CD4-positive, alpha-beta memory T cell (primary cell): ENCODE results near the gene MYBBP1A. TPM values are rescaled to one million over a fixed set of nuclear protein-coding genes. Genes with fewer than 3 reads are reported as not detected.

Experiments used
- CTCF ChIA-PET: fragments of 350-600 bp; sonication (Branson Sonifier 250); formaldehyde crosslinking; loops from one replicate; lab custom pipeline; 2021; ENCODE audit warnings: inconsistent platforms; ENCODE audit not compliant: partially characterized antibody; lab: Charles Lee
- POLR2A ChIA-PET: fragments of 350-600 bp; sonication (Branson Sonifier 250); formaldehyde crosslinking; loops from one replicate; lab custom pipeline; 2021; ENCODE audit not compliant: partially characterized antibody; lab: Charles Lee
- DNase-seq, 5 donors: peaks; one replicate each; pipeline versions ENCODE4 v3.0.0 to v3.0.0-alpha.2; 2020 to 2022; ENCODE audit warnings: mixed read lengths in 1 of 5
- H3K27ac ChIP-seq: one replicate; pipeline ENCODE4 v1.7.0; 2013; ENCODE audit warnings: low read depth, low read length
- H3K27me3 ChIP-seq: 2 replicates; pipeline ENCODE4 v1.7.0; 2013; ENCODE audit warnings: mild to moderate bottlenecking, low read length, moderate library complexity; ENCODE audit not compliant: insufficient read depth
- H3K36me3 ChIP-seq: 2 replicates; pipeline ENCODE4 v1.7.0; 2013; ENCODE audit warnings: mild to moderate bottlenecking, low read length, moderate library complexity; ENCODE audit not compliant: insufficient read depth
- H3K4me1 ChIP-seq: 2 replicates; pipeline ENCODE4 v1.7.0; 2013; ENCODE audit warnings: mild to moderate bottlenecking, low read length, moderate library complexity; ENCODE audit not compliant: insufficient read depth
- H3K4me3 ChIP-seq, 2 donors: one replicate each; pipeline ENCODE4 v1.7.0; 2013; ENCODE audit warnings: low read length in 2 of 2, mild to moderate bottlenecking in 1 of 2
- H3K9me3 ChIP-seq, 2 donors: one replicate each; pipeline ENCODE4 v1.7.0; 2013; ENCODE audit warnings: low read length in 2 of 2, control low read depth in 1 of 2; ENCODE audit not compliant: control insufficient read depth in 1 of 2
- H3K27ac Mint-ChIP-seq, 7 donors: one replicate each; pipeline ENCODE4 v1.8.0; 2020 to 2021; ENCODE audit warnings: mixed read lengths in 7 of 7, mild to moderate bottlenecking in 6 of 7, inconsistent platforms in 3 of 7, moderate library complexity in 3 of 7
- H3K27me3 Mint-ChIP-seq, 2 donors: one replicate each; pipeline ENCODE4 v1.8.0; 2020 to 2021; ENCODE audit warnings: mixed read lengths in 2 of 2
- H3K36me3 Mint-ChIP-seq, 2 donors: one replicate each; pipeline ENCODE4 v1.8.0; 2020 to 2021; ENCODE audit warnings: mixed read lengths in 2 of 2, inconsistent platforms in 1 of 2, mild to moderate bottlenecking in 1 of 2
- H3K4me1 Mint-ChIP-seq, 4 donors: one replicate each; pipeline ENCODE4 v1.8.0; 2020 to 2021; ENCODE audit warnings: mixed read lengths in 4 of 4, mild to moderate bottlenecking in 1 of 4
- H3K4me3 Mint-ChIP-seq, 8 donors: one replicate each; pipeline ENCODE4 v1.8.0; 2020 to 2021; ENCODE audit warnings: mixed read lengths in 8 of 8, mild to moderate bottlenecking in 7 of 8, moderate library complexity in 6 of 8, inconsistent platforms in 3 of 8
- H3K9me3 Mint-ChIP-seq, 8 donors: one replicate each; pipeline ENCODE4 v1.8.0; 2020 to 2021; ENCODE audit warnings: mixed read lengths in 8 of 8, mild to moderate bottlenecking in 5 of 8, inconsistent platforms in 3 of 8, moderate library complexity in 1 of 8
- intact Hi-C: fragments of 100-400 bp; cut with micrococcal nuclease; formaldehyde crosslinking; loops from one replicate; pipeline ENCODE4 v1.15.1; 2023
- polyA plus RNA-seq, 2 donors: library from polyadenylated mRNA; unstranded; fragments of 300-500 nt; fragmentation: Illumina TruSeq; gene quantifications; one replicate each; pipeline ENCODE4 v1.2.3, GENCODE V29; 2021
- total RNA-seq, 2 experiments: library from RNA; stranded (reverse); gene quantifications; one replicate each; pipeline ENCODE4 v1.2.3, GENCODE V29; 2021

MYBBP1A gene
- total and polyA plus RNA-seq, 4 experiments from 2014 or later: 12.5 to 74.7 (median 54.3) TPM

- POLR2A ChIA-PET: no interaction called here
- intact Hi-C loops: no loop called here
- CTCF ChIA-PET: interaction anchor here (1.1 kb wide), 1 partner anchor 121 kb away, joined by 3 read pairs; no protein-coding TSS in a partner anchor
- Mint-ChIP-seq H3K9me3 (no peaks in the 10 kb centered on the region), H3K27me3 (no peaks in the 10 kb centered on the region), H3K4me1 (peaks cover 0 to 1% (median 0%) of the 10 kb centered on the region in 4 donors), H3K27ac (peak overlapping the region in 1 of 7 donors; percentile 60), H3K4me3 (no peak overlapping the region), H3K36me3 (peaks cover 13 to 37% of the 10 kb centered on the region in 2 donors)
- no peaks in the 10 kb centered on the region for H3K4me1 ChIP-seq
- H3K9me3 ChIP-seq: no peaks in the 10 kb centered on the region
- DNase-seq: no peak
- H3K4me3 ChIP-seq: no peak overlapping the region
- no peak overlapping the region for H3K27ac ChIP-seq
- no peaks in the 10 kb centered on the region for H3K27me3 ChIP-seq
- peaks cover 45% of the 10 kb centered on the region for H3K36me3 ChIP-seq
Measured at GRCh38 chr17:4542003-4542725, 13.0 kb downstream of the MYBBP1A start.

- ChIA-PET CTCF (interaction anchor here (1.1 kb wide), 1 partner anchor 121 kb away, joined by 3 read pairs; no protein-coding TSS in a partner anchor), POLR2A (no interaction called here)
- Histone ChIP-seq H3K4me3 (no peak overlapping the region), H3K36me3 (peaks cover 38% of the 10 kb centered on the region), H3K9me3 (no peaks in the 10 kb centered on the region), H3K27me3 (no peaks in the 10 kb centered on the region), H3K4me1 (no peaks in the 10 kb centered on the region), H3K27ac (no peak overlapping the region)
- intact Hi-C loops: no loop called here
- H3K27ac Mint-ChIP-seq: no peak overlapping the region
- H3K27me3 Mint-ChIP-seq: no peaks in the 10 kb centered on the region
- no peak overlapping the region for H3K4me3 Mint-ChIP-seq
- H3K4me1 Mint-ChIP-seq: peaks cover 0 to 4% (median 0%) of the 10 kb centered on the region in 4 donors
- no peaks in the 10 kb centered on the region for H3K9me3 Mint-ChIP-seq
- peaks cover 11 to 30% of the 10 kb centered on the region in 2 donors for H3K36me3 Mint-ChIP-seq
- DNase-seq: no peak
Measured at GRCh38 chr17:4541328-4542002, 13.7 kb downstream of the MYBBP1A start.

GRCh38 chr17:4540687-4541327 lies 14.4 kb downstream of the MYBBP1A start:
- peaks cover 34% of the 10 kb centered on the region for H3K36me3 ChIP-seq
- H3K27ac Mint-ChIP-seq: peak overlapping the region in 1 of 7 donors; percentile 15
- CTCF ChIA-PET: interaction anchor here (1.2 kb wide), 1 partner anchor 26 kb away, joined by 3 read pairs; no protein-coding TSS in a partner anchor

GRCh38 chr17:4540224-4540651 lies 14.9 kb downstream of the MYBBP1A start:
- H3K4me3 ChIP-seq: no peak overlapping the region
- no peak for DNase-seq
- Mint-ChIP-seq H3K27ac (no peak overlapping the region), H3K36me3 (peaks cover 11 to 28% of the 10 kb centered on the region in 2 donors), H3K9me3 (no peaks in the 10 kb centered on the region), H3K27me3 (no peaks in the 10 kb centered on the region), H3K4me1 (peaks cover 0 to 4% (median 0%) of the 10 kb centered on the region in 4 donors), H3K4me3 (no peak overlapping the region)
- no peak overlapping the region for H3K27ac ChIP-seq
- no peaks in the 10 kb centered on the region for H3K27me3 ChIP-seq
- peaks cover 34% of the 10 kb centered on the region for H3K36me3 ChIP-seq
- H3K4me1 ChIP-seq: no peaks in the 10 kb centered on the region
- intact Hi-C loops: no loop called here
- ChIA-PET CTCF (interaction anchor here (1.2 kb wide), 1 partner anchor 26 kb away, joined by 3 read pairs; no protein-coding TSS in a partner anchor), POLR2A (no interaction called here)
- no peaks in the 10 kb centered on the region for H3K9me3 ChIP-seq

More at GRCh38 chr17:4540687-4541327, 14.4 kb downstream of the MYBBP1A start:
- no peaks in the 10 kb centered on the region for H3K27me3 ChIP-seq
- POLR2A ChIA-PET: no interaction called here
- H3K27ac ChIP-seq: no peak overlapping the region
- H3K9me3 ChIP-seq: no peaks in the 10 kb centered on the region
- Mint-ChIP-seq H3K4me3 (no peak overlapping the region), H3K27me3 (no peaks in the 10 kb centered on the region), H3K36me3 (peaks cover 11 to 28% of the 10 kb centered on the region in 2 donors), H3K9me3 (no peaks in the 10 kb centered on the region), H3K4me1 (peaks cover 0 to 4% (median 0%) of the 10 kb centered on the region in 4 donors)
- no peak overlapping the region for H3K4me3 ChIP-seq
- intact Hi-C loops: no loop called here
- DNase-seq: no peak
- no peaks in the 10 kb centered on the region for H3K4me1 ChIP-seq

- ChIA-PET POLR2A (no interaction called here), CTCF (interaction anchor here (1.2 kb wide), 1 partner anchor 27 kb away, joined by 3 read pairs; no protein-coding TSS in a partner anchor)
- peaks cover 11 to 28% of the 10 kb centered on the region in 2 donors for H3K36me3 Mint-ChIP-seq
- Histone ChIP-seq H3K4me1 (no peaks in the 10 kb centered on the region), H3K27ac (no peak overlapping the region), H3K9me3 (no peaks in the 10 kb centered on the region), H3K27me3 (no peaks in the 10 kb centered on the region), H3K36me3 (peaks cover 34% of the 10 kb centered on the region), H3K4me3 (no peak overlapping the region)
- intact Hi-C loops: no loop called here
- H3K4me1 Mint-ChIP-seq: peaks cover 0 to 4% (median 0%) of the 10 kb centered on the region in 4 donors
- no peak for DNase-seq
- H3K27me3 Mint-ChIP-seq: no peaks in the 10 kb centered on the region
- H3K4me3 Mint-ChIP-seq: no peak overlapping the region
- H3K27ac Mint-ChIP-seq: peak overlapping the region in 1 of 7 donors; percentile 65
- no peaks in the 10 kb centered on the region for H3K9me3 Mint-ChIP-seq
Measured at GRCh38 chr17:4539576-4540223, 15.5 kb downstream of the MYBBP1A start.

- H3K4me1 Mint-ChIP-seq: peaks cover 0 to 4% (median under 1%) of the 10 kb centered on the region in 4 donors
- POLR2A ChIA-PET: interaction anchor here (1.4 kb wide), 1 partner anchor 11 kb away, joined by 4 read pairs; no protein-coding TSS in a partner anchor
Measured at GRCh38 chr17:4539025-4539424, 16.2 kb downstream of the MYBBP1A start.

More at GRCh38 chr17:4539025-4539424, 16.2 kb downstream of the MYBBP1A start:
- H3K36me3 Mint-ChIP-seq: peaks cover 11 to 27% of the 10 kb centered on the region in 2 donors
- peaks cover 34% of the 10 kb centered on the region for H3K36me3 ChIP-seq
- intact Hi-C loops: no loop called here
- H3K4me1 ChIP-seq: no peaks in the 10 kb centered on the region
- CTCF ChIA-PET: interaction anchor here (1.3 to 1.9 kb wide), 2 partner anchors 28 to 118 kb away, joined by 3 to 6 read pairs; no protein-coding TSS in a partner anchor
- no peaks in the 10 kb centered on the region for H3K27me3 ChIP-seq
- H3K9me3 ChIP-seq: no peaks in the 10 kb centered on the region
- no peak overlapping the region for H3K27ac ChIP-seq
- no peak overlapping the region for H3K27ac Mint-ChIP-seq
- H3K4me3 ChIP-seq: no peak overlapping the region
- no peak for DNase-seq
- peaks cover 0 to 3% of the 10 kb centered on the region in 2 donors for H3K27me3 Mint-ChIP-seq
- no peak overlapping the region for H3K4me3 Mint-ChIP-seq
- H3K9me3 Mint-ChIP-seq: no peaks in the 10 kb centered on the region
